ENCODE measurements around the gene ARHGEF7. TPM values are rescaled to one million over a fixed set of nuclear protein-coding genes. Genes with fewer than 3 reads are reported as not detected.

ARHGEF7 gene
- total and polyA plus RNA-seq, 8 donors = 11.6 to 126 (median 49.7) TPM

DNA sequence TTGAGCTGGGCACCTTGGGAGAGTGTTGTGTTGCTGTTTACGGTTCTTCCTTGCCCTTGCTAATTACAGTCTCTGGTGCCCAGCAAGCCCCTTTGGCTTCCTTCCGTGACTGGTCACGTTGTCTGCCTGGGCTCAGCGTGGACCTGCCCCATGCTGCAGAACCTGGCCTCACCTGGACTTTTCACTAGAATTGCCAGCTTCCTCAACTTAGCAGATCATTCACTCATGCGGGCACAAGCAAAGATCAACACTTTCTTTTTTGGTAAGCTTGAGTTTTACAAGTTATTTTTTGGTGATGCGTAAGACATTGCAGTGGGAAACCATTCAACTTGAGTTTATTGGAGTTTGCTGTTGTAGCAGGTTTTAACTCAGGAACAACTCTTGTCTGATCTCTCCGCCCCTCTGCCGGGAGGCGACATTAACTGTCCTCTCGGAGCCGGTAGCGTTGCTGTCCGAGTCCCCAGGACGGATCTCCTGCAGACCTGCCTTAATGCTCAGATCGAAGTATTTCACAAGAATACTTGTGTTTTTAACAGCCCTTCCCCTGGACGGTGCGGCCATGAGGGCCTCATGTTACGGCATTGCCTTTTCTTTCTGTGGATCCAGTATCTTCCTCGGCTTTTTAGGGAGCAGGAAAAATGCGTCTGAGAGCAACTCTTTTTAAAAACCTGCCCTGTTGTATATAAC lies 189.6 kb downstream of the ARHGEF7 start:
- no peak for DNase-seq
- TF ChIP-seq POLR2A (IDR thresholded peaks at IDR 0.05) = no peak
- TF ChIP-seq, protein P1, sequence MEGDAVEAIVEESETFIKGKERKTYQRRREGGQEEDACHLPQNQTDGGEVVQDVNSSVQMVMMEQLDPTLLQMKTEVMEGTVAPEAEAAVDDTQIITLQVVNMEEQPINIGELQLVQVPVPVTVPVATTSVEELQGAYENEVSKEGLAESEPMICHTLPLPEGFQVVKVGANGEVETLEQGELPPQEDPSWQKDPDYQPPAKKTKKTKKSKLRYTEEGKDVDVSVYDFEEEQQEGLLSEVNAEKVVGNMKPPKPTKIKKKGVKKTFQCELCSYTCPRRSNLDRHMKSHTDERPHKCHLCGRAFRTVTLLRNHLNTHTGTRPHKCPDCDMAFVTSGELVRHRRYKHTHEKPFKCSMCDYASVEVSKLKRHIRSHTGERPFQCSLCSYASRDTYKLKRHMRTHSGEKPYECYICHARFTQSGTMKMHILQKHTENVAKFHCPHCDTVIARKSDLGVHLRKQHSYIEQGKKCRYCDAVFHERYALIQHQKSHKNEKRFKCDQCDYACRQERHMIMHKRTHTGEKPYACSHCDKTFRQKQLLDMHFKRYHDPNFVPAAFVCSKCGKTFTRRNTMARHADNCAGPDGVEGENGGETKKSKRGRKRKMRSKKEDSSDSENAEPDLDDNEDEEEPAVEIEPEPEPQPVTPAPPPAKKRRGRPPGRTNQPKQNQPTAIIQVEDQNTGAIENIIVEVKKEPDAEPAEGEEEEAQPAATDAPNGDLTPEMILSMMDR (IDR thresholded peaks at IDR 0.05) = no peak
- TF ChIP-seq EP300 (IDR thresholded peaks at IDR 0.05) = no peak
- no peak for TF ChIP-seq POLR2AphosphoS5 (IDR thresholded peaks at IDR 0.05)
- H3K9me3 ChIP-seq = no peaks in the 10 kb centered on the region

DNA sequence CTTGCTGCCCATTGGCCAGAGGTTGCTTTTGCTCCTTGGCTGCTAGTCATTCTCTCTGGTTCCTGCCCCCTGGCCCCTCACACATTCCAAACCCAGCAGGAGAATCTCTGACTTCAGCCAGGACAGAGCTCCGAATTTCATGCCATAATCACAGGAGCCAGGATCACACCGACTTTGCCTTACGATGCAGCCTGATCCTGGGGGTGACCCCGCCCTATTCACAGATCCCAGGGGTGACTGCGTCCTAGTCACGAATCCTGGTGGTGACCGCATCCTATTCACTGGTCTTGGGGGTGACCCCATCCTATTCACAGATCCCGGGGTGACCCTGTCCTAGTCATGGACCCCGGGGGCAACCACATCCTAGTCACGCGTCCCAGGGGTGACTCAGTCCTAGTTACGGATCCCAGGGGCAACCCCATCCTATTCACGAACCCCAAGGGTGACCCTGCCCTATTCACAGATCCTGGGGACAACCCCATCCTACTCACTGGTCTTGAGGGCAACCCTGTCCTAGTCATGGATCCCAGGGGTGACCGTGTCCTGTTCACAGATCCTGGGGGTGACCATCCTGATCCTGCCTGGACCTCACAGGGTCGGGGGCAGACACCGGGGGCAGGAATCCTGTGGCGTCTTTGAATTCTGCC lies 198.0 kb downstream of the ARHGEF7 start:
- H3K9me3 ChIP-seq = peaks cover 0 to 15% (median 12%) of the 10 kb centered on the region in 4 donors
- H3K4me1 ChIP-seq = no peaks in the 10 kb centered on the region
- H3K27ac ChIP-seq = no peak overlapping the region
- WGBS, 5 donors = 96 to 98% (median 98%) methylated on average over 16 to 17 of the region's 17 CpGs
- H3K27me3 ChIP-seq = no peaks in the 10 kb centered on the region
- H3K4me3 ChIP-seq = no peak overlapping the region
- DNase-seq = no peak
- TF ChIP-seq, protein P1 (IDR thresholded peaks at IDR 0.05) = no peak
- H3K36me3 ChIP-seq = peaks cover 4 to 45% (median 29%) of the 10 kb centered on the region in 4 donors
- intact Hi-C loops (cut with DNase I; ENCODE audit: low total_unique reads) = no loop called here

More for the DNA sequence above, 189.6 kb downstream of the ARHGEF7 start:
- Histone ChIP-seq H3K27me3 (no peaks in the 10 kb centered on the region), H3K4me1 (no peaks in the 10 kb centered on the region), H3K36me3 (peaks cover 58 to 90% (median 86%) of the 10 kb centered on the region in 4 donors), H3K27ac (no peak overlapping the region), H3K4me3 (no peak overlapping the region)
- 94 to 97% (median 96%) methylated on average over 20 of the region's 20 CpGs for WGBS, 5 donors
- intact Hi-C loops (cut with DNase I; ENCODE audit: low total_unique reads) = no loop called here

DNA sequence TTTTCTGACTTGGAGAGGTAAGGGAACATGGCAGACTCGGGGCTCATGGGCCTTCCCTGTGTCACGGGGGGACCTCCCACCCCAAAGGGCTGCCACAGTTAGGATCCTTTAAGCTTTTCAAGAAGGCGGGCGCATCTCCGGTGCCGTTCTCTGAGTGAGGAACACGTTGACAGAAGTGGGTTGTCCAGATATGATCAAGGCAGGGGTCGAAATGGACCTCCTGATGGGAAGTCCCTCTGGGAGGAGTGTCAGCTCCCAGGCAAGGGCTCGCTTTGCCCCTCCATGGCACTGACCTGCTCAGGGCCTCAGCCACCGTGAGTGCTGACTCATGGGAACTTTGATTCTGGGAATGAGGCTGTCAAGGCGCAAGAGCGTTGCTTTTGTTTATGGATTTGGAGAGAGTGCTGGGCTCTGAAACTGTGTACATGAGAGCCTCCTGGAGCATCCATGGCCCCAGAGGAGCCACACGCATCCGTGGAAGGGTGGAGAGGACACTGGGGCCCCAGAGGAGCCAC lies 198.9 kb downstream of the ARHGEF7 start:
- TF ChIP-seq EP300 (IDR thresholded peaks at IDR 0.05) (no peak), POLR2A (IDR thresholded peaks at IDR 0.05) (no peak), POLR2AphosphoS5 (IDR thresholded peaks at IDR 0.05) (no peak)
- TF ChIP-seq, protein P1 (IDR thresholded peaks at IDR 0.05) = no peak
- H3K4me3 ChIP-seq = no peak overlapping the region
- intact Hi-C loops (cut with DNase I; ENCODE audit: low total_unique reads) = no loop called here
- H3K36me3 ChIP-seq = peaks cover 0 to 41% (median 21%) of the 10 kb centered on the region in 4 donors
- H3K27me3 ChIP-seq = no peaks in the 10 kb centered on the region
- H3K9me3 ChIP-seq = peaks cover 0 to 15% (median 12%) of the 10 kb centered on the region in 4 donors
- DNase-seq = no peak
- no peak overlapping the region for H3K27ac ChIP-seq
- H3K4me1 ChIP-seq = no peaks in the 10 kb centered on the region
- 83 to 90% (median 83%) methylated on average over 14 of the region's 14 CpGs for WGBS, 5 donors

DNA sequence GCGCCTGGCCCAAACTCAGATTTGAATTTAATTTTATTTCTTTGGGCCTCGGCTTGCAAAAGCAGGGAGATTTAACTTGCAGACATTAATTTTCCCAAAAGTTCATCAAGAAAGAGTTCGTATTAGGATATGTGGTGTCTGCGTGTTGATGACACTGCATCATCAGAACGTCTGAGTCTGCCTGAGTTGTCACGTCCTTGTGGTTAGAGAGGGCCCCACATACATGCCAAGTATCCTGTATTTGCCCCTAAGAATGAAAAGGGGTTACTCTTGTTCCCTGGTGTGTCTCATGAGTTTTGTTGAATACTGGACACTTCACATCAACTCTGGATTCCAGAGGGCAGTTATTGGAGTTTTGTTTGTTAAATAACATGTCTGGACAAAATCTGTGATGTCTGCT lies 199.7 kb downstream of the ARHGEF7 start:
- no peak overlapping the region for H3K4me3 ChIP-seq
- WGBS, 5 donors = 74 to 85% (median 75%) methylated on average over 6 of the region's 6 CpGs
- intact Hi-C loops (cut with DNase I; ENCODE audit: low total_unique reads) = no loop called here
- peaks cover 0 to 41% (median 20%) of the 10 kb centered on the region in 4 donors for H3K36me3 ChIP-seq
- H3K27ac ChIP-seq = no peak overlapping the region
- H3K4me1 ChIP-seq = no peaks in the 10 kb centered on the region
- TF ChIP-seq, protein P1 (IDR thresholded peaks at IDR 0.05) = no peak
- TF ChIP-seq EP300 (IDR thresholded peaks at IDR 0.05) = no peak
- TF ChIP-seq POLR2A (IDR thresholded peaks at IDR 0.05) = no peak
- no peak for TF ChIP-seq POLR2AphosphoS5 (IDR thresholded peaks at IDR 0.05)
- no peaks in the 10 kb centered on the region for H3K27me3 ChIP-seq
- peaks cover 0 to 15% (median 12%) of the 10 kb centered on the region in 4 donors for H3K9me3 ChIP-seq
- no peak for DNase-seq

Measured in stomach (tissue), 9 donors.